Upper lobe of left lung (tissue), 6 donors: Measurements from ENCODE around the gene PDS5B. TPM values are rescaled to one million over a fixed set of nuclear protein-coding genes. Genes with fewer than 3 reads are reported as not detected.
A peak's percentile ranks its signal among the peaks of the same experiment; 100 is the strongest.

Experiments used
- ATAC-seq, 2 donors: fragments of 200-7000 bp; cut with Tn5 transposase; one replicate each; pipeline ENCODE4 v1.9.1; 2022; ENCODE audit warnings: mild to moderate bottlenecking in 2 of 2, moderate library complexity in 2 of 2; ENCODE audit not compliant: low FRiP score in 2 of 2
- DNase-seq, 2 donors: peaks; one replicate each; pipeline ENCODE4 v3.0.0-alpha.2; 2019 to 2020
- H3K27ac ChIP-seq, 4 donors: fragments of 200-600 bp; sonication (generic); one replicate each; pipeline ENCODE4 v1.5.1; 2016 to 2019
- H3K27me3 ChIP-seq, 4 donors: fragments of 200-600 bp; sonication (generic); one replicate each; pipeline ENCODE4 v1.5.1; 2017 to 2019
- H3K36me3 ChIP-seq, 4 donors: fragments of 200-600 bp; sonication (generic); one replicate each; pipeline ENCODE4 v1.5.1; 2016 to 2019
- H3K4me1 ChIP-seq, 4 donors: fragments of 200-600 bp; sonication (generic); one replicate each; pipeline ENCODE4 v1.5.1; 2018 to 2019
- H3K4me3 ChIP-seq, 4 donors: fragments of 200-600 bp; sonication (generic); one replicate each; pipeline ENCODE4 v1.5.1; 2017 to 2019; ENCODE audit warnings: mild to moderate bottlenecking in 2 of 4, moderate library complexity in 1 of 4
- H3K9me3 ChIP-seq, 4 donors: fragments of 200-600 bp; sonication (generic); one replicate each; pipeline ENCODE4 v1.5.1; 2018 to 2019
- CTCF ChIP-seq, 6 experiments: fragments of 450-650 bp in 4 of 6; fragments of 200-600 bp in 2 of 6; sonication (generic) in 2 of 6; IDR thresholded peaks; one replicate each; pipeline ENCODE4 v1.5.1; 2016 to 2019; ENCODE audit warnings: antibody characterized with exemption in 6 of 6
- EP300 ChIP-seq, 4 donors: sonication (generic); formaldehyde crosslinking; IDR thresholded peaks; one replicate each; pipeline ENCODE4 v1.5.1; 2017; ENCODE audit warnings: antibody characterized with exemption in 4 of 4, control low read depth in 2 of 4
- POLR2A ChIP-seq, 4 donors: fragments of 450-650 bp; IDR thresholded peaks; one replicate each; pipeline ENCODE4 v1.5.1; 2016 to 2017; ENCODE audit warnings: antibody characterized with exemption in 4 of 4, mild to moderate bottlenecking in 2 of 4
- POLR2AphosphoS5 ChIP-seq, 2 donors: sonication (generic); formaldehyde crosslinking; IDR thresholded peaks; one replicate each; pipeline ENCODE4 v1.5.1; 2017; ENCODE audit warnings: antibody characterized with exemption in 2 of 2
- WGBS, 2 donors: methylation state at CpG; one replicate each; pipeline ENCODE4 v1.1.5; 2017 to 2018; 5-methylcytosine and 5-hydroxymethylcytosine counted together
- total RNA-seq, 6 donors: library from RNA; depleted of rRNA in 4 of 6; stranded (reverse); fragments of >200 nt in 4 of 6; gene quantifications; one replicate each; pipeline versions ENCODE4 v1.1.0 to v1.2.1, GENCODE V29; 2016 to 2021
- donor health status: DM: no; HTN: no; CAD: no; lungs with moderate emphysema.
- donor health status: DM: no; HTN: yes; CAD: no; lungs with severe emphysema.

Gene PDS5B
- total RNA-seq, 6 donors from 2014 or later = 26.0 to 84.3 (median 43.3) TPM

- no peak for ATAC-seq
These were observed 75.4 kb downstream of the PDS5B start for GRCh38 chr13:32661685-32662084.

GRCh38 chr13:32663660-32664059 is 77.4 kb downstream of the PDS5B start:
- Histone ChIP-seq H3K27me3 (no peaks in the 10 kb centered on the region), H3K36me3 (peaks cover 0 to 6% (median 2%) of the 10 kb centered on the region in 4 donors), H3K27ac (no peak overlapping the region), H3K4me1 (peaks cover 8 to 12% (median 10%) of the 10 kb centered on the region in 4 donors), H3K9me3 (no peaks in the 10 kb centered on the region), H3K4me3 (no peak overlapping the region)
- DNase-seq = no peak
- TF ChIP-seq CTCF (IDR thresholded peaks at IDR 0.05) (no peak), EP300 (IDR thresholded peaks at IDR 0.05) (no peak), POLR2AphosphoS5 (IDR thresholded peaks at IDR 0.05) (no peak), POLR2A (IDR thresholded peaks at IDR 0.05) (no peak)
- ATAC-seq = no peak

More at GRCh38 chr13:32661685-32662084, 75.4 kb downstream of the PDS5B start:
- no peaks in the 10 kb centered on the region for H3K27me3 ChIP-seq
- no peaks in the 10 kb centered on the region for H3K9me3 ChIP-seq
- TF ChIP-seq EP300 (IDR thresholded peaks at IDR 0.05) = no peak
- no peak for TF ChIP-seq POLR2AphosphoS5 (IDR thresholded peaks at IDR 0.05)
- no peak for TF ChIP-seq POLR2A (IDR thresholded peaks at IDR 0.05)
- TF ChIP-seq CTCF (IDR thresholded peaks at IDR 0.05) = no peak
- peaks cover 8 to 12% (median 10%) of the 10 kb centered on the region in 4 donors for H3K4me1 ChIP-seq
- H3K4me3 ChIP-seq = no peak overlapping the region
- DNase-seq = no peak
- peaks cover 0 to 6% (median 2%) of the 10 kb centered on the region in 4 donors for H3K36me3 ChIP-seq
- no peak overlapping the region for H3K27ac ChIP-seq

- DNase-seq = no peak
- TF ChIP-seq EP300 (IDR thresholded peaks at IDR 0.05) = no peak
- TF ChIP-seq CTCF (IDR thresholded peaks at IDR 0.05) = no peak
- TF ChIP-seq POLR2A (IDR thresholded peaks at IDR 0.05) = no peak
- TF ChIP-seq POLR2AphosphoS5 (IDR thresholded peaks at IDR 0.05) = no peak
- H3K36me3 ChIP-seq = peaks cover 0 to 5% (median 0%) of the 10 kb centered on the region in 4 donors
- H3K9me3 ChIP-seq = no peaks in the 10 kb centered on the region
- WGBS, 2 donors = 86 to 94% methylated on average over 4 of the region's 4 CpGs
- no peak overlapping the region for H3K4me3 ChIP-seq
- no peaks in the 10 kb centered on the region for H3K27me3 ChIP-seq
- no peak for ATAC-seq
- H3K27ac ChIP-seq = no peak overlapping the region
- H3K4me1 ChIP-seq = no peaks in the 10 kb centered on the region
These were observed 80.8 kb downstream of the PDS5B start for GRCh38 chr13:32666990-32667571.

GRCh38 chr13:32669030-32669646 is 82.9 kb downstream of the PDS5B start:
- no peak for DNase-seq
- no peaks in the 10 kb centered on the region for H3K27me3 ChIP-seq

More at GRCh38 chr13:32669030-32669646, 82.9 kb downstream of the PDS5B start:
- Histone ChIP-seq H3K9me3 (no peaks in the 10 kb centered on the region), H3K27ac (no peak overlapping the region), H3K4me3 (no peak overlapping the region), H3K4me1 (no peaks in the 10 kb centered on the region), H3K36me3 (peaks cover 0 to 7% (median 0%) of the 10 kb centered on the region in 4 donors)
- 74% methylated on average over 3 of the region's 3 CpGs for WGBS, 2 donors
- TF ChIP-seq EP300 (IDR thresholded peaks at IDR 0.05) (no peak), POLR2A (IDR thresholded peaks at IDR 0.05) (no peak), POLR2AphosphoS5 (IDR thresholded peaks at IDR 0.05) (no peak), CTCF (IDR thresholded peaks at IDR 0.05) (peak; percentile 32 to 63 (median 44))
- ATAC-seq = peak in 1 of 2 donors; percentile 60
